HG03442 (cell line): ENCODE results near the gene SMC1B.

ENCODE experiments used
- ATAC-seq: cut with Tn5 transposase; IDR thresholded peaks from one replicate; pipeline ENCODE4 v1.9.1; 2021; ENCODE audit warnings: mild to moderate bottlenecking, moderate library complexity; ENCODE audit not compliant: unreplicated experiment

The SMC1B gene

GRCh38 chr22:45322873-45323525 is 90.4 kb downstream of the SMC1B start:
- no peak for ATAC-seq

DNA sequence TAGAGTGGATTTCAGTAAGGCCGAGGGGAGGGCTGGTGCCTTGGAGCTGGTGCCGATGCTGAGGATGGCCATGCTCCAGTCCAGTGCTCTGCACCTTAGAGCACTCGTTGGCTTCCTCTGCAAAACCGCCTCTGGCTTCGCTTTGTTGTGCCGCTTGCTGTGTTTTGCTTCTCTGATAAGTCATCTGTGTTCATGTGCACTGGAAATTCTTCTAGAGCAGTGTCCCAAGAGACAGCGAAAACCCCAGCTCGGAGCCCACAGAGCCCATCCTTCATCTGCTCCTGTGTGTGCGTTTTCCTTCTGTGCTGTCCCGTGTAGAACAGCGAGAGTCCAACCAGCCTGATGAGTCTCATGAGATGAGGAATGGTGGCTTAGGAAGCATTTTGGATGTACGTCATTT is 91.6 kb downstream of the SMC1B start:
- no peak for ATAC-seq

- ATAC-seq: no peak
These were observed 92.9 kb downstream of the SMC1B start for GRCh38 chr22:45320357-45320976.

DNA sequence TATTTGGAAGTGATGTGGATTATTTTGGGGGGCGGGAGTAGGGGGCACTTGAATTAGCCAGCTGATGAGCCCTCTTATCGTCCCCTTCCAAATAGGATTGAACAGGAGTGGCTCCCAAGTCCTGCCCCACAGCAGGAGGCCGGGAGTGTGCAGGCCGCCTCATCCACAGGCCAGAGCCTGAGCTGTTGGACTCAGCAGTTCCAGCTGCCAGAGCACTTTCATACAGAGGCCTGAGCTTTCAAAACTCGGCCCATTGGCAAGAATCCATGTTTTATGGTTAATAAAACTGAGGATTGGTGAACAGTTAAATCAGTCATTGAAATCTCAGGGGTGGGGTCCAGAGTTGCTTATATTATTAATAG is 94.1 kb downstream of the SMC1B start:
- no peak for ATAC-seq

DNA sequence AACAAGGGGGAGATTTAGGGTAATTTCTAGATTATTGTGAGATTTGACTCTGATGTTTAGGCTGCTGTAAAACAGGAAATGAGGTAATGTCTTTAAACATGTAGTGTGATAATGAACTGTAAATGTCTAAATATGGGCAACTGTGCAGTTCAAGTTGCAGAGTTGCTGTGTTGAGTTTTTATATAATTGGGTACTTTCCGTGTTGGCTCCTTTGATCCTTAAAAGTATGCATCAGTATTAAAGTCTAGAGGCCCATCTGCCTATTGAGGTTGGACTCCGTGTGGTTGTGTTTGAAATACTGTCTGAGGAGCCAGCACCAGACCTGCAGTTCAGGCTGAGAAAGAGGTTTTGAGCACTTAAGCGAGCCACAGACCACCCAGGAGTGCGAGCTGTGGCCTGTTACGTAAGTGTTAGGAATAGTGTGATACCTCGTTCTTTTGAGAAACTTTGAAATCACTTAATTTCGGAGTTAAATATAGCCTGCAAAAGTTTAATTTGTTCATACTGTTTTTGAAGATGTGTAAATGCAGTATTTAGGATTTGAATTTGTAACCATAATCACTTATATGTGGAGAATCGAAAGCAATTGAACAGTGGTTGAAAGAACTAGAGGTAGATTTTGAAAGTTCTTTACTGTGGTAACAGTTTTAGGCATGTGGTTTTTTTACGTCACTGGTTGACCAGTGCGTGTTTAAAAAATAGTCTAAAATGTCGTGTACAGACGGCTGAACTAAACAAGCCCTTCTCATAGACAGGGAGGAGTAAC is 94.7 kb downstream of the SMC1B start:
- no peak for ATAC-seq

GRCh38 chr22:45318168-45318557 is 95.2 kb downstream of the SMC1B start:
- ATAC-seq: no peak

DNA sequence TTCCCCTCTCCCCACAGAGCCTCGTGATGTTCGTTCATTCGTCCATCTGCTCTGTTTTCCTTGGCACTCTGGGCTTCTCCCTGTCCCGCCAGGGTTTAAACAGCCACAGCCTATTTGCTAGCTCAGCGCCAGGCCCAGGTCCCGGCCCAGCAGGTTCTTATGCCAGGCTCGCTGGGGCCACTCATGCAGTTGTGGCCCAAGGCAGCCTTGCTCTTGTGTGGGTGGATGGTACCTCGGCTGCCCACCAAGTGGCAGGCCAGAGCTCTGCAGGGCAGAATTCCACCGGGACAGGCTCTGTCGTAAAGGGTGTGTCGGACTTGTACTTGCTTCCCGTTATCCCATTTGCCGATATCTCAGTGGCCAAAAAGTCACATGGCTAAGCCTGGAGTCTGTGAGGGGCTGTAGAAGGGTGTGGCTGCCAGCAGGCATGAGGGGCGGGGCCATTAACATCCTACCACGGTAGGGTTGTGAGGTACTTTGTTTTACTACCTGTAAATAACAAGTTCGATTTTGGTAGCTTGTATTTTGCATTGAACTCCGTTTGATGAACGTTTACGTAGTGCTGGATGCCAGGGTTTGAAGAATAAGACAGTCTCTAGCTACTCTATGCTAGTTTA is 95.7 kb downstream of the SMC1B start:
- ATAC-seq: no peak

DNA sequence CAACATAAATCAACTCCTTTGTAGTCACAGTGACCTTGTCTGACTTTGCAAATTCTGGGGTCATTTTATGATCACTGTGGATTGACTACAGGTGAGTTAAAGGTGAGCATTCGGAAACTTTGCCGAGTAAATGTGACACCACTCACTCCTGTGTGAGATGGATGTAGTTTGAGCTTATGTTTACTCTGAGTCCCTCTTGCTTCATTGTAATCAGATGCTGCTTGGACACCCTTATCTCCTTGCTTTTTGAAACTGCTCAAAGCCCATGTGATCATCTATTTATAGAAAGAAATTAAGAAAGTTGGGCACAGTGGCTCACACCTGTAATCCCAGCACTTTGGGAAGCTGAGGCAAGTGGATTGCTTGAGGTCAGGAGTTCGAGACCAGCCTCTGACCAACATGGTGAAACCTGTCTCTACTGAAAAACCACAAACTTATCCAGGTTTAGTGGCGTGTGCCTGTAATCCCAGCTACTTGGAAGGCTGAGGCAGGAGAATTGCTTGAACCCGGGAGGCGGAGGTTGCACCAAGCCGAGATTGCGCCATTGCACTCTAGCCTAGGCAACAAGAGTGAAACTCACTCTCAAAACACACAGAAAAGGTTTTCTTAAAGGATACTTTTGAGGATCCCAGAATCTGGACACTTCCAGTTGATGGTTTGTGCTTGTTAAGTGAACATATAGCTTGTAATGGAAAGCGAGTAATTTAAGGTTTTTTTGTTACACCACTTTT is 96.4 kb downstream of the SMC1B start:
- ATAC-seq: no peak

DNA sequence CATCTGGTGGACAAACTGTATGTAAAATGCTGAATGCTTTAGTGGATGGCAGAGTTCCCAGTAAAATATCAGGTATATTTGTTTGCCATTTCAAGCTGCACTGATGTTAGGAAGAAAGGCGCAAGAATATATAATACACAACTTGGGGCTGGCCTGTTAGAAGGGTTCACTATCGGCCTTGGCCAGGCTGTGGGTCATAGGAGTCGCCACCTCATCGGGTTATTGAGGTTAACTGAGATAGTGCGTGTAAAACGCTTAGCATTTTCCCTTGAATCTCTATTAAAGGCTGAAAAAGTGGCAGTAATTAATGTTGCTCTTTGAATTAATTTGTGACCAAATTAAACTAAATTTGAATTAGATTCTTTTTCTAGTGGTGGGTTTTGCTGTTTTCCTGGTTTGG is 98.6 kb downstream of the SMC1B start:
- no peak for ATAC-seq

GRCh38 chr22:45314054-45314721 is 99.2 kb downstream of the SMC1B start:
- no peak for ATAC-seq

GRCh38 chr22:45312856-45313255 is 100.5 kb downstream of the SMC1B start:
- ATAC-seq: no peak

DNA sequence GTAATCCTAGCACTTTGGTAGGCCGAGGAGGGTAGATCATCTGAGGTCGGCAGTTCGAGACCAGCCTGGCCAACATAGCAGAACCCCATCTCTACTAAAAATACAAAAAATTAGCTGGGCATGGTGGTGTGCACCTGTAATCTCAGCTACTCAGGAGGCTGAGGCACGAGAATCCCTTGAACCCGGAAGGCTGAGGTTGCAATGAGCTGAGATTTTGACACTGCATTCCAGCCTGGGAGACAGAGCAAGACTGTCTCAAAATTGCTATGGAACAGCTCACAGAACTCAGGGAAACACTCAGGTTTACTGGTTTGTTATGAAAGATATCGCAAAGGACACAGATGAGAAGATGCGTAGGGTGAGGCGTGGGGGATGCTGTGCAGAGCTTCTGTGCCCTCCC is 101.0 kb downstream of the SMC1B start:
- no peak for ATAC-seq

- no peak for ATAC-seq
These were observed 102.3 kb downstream of the SMC1B start for GRCh38 chr22:45310977-45311531.

DNA sequence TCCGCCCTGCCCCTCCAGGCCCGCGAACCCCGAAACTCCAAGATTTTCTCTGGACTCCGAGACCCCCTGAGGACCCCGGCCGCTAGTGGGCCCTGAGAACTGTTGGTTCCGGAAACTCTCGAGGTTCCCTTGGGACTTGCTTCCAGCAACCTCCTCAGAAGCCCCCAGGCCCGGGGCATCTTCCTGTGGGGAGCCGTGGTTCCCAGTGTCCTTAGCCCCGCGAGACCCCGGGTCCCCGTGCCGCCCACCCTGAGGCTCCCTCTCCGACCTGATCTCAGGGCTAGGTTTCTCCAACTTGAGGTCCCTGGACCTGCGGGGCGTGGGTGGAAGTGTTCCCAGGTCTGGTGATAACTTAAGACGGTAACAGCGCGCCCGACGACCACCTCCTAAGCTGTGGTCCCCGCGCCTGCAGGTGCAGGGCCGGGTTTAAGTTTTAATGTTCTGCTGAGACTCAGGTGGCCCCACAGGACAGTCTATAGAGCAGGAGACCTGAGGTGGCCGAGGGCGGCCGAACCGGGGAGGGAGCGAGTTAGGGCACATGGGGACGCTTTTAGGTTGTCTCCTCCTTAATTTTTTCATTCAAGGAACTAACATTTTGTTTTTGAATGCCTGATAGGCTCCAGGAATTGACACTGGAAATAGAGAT is 102.9 kb downstream of the SMC1B start:
- no peak for ATAC-seq

DNA sequence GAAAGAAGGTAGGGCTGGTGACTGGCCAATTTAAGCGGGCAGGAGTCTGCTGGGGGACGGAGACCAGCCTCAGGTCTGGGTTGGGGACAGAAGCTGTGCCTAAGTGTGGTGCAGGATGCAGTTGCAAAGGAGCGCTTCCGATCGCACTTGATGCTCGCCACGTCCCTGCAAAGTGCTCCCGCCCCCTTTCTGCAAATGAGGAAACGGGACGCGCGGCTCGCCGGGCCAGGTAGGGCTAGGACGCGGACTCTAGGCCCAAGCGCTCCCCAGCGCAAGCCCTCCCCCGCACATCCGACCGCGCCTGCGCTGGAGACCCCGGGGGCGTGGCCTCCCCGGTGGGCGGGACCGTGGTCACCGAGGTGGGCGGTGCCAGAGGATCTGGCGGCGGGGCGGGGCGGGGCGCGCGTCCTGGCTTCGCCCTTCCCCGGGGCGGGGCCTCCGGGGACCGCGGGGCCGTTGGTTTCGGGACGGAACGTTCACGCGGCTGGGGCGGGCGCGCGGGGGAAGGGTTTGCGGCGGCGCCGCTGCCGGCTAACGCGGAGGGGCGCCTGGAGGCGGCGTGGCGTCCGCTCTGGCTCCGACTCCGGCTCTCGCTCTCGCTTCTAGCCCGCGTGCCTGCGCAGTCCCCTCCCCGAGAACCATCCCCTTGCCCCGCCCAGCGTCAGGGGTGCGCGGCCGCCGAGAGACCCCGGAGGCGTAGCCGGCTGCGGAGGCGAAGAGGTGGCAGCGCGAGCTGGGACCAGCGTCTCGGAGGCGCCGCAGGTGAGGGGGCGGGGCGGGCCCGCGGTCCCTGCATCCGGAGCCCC is 103.8 kb downstream of the SMC1B start, which contains the start of gene FAM118A:
FAM118A (plus strand) TSS at position 513 of the 806 bp plus-strand sequence. CDS start 12,446 bp downstream, outside the sequence.
- ATAC-seq: peak; percentile 73

DNA sequence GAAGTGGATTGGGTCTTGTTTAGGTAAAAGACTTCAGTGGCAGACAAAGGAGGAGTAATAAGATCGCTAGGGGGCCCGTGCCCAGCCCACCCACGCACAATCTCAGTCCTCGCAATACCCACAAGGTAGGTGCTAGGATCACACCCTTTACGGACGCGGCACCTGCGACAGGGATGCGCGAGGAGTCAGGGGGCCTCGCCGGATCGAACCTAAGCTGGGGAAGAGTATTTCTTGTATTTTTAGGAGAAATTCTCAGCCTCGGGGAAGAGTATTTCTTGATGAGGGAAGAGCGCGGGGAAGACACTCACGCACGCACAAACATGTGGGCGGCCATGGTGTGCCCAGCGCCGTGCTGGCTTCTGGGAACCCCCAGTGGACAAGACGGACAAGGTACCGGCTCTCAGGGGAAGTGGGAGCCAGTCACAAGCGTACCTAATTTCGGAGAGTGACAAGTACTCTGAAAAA is 104.4 kb downstream of the SMC1B start:
- no peak for ATAC-seq

DNA sequence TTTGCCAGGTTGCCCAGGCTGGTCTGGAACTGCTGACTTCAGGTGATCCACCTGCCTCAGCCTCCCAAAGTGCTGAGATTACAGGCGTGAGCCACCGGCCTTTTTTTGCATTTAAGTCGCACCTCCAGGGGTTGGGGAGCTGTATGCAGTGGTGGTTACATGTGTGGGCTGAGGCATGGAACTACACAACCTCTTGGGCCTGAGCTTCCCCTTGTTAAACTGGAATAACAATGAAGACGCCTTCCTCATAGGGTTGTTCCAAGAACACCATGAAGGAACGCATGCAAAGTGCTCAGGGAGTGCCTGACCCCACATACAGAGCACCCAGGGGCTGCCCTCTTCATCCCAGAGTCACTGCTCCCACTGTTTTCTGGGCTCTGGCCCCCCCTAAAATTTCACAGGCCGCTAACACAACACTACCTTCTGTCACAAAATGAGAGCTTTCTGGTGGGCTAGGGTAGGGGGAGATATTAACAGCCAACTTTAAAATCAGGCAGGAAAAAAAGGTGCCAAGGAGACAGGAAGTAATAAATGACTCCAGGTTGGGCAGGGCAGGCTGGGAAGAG is 104.9 kb downstream of the SMC1B start:
- ATAC-seq: no peak

GRCh38 chr22:45306139-45306538 is 107.3 kb downstream of the SMC1B start:
- no peak for ATAC-seq
